Erythroblast (primary cell): ENCODE measurements around the gene CLEC1B.

Source experiments
- GATA1 ChIP-seq: IDR thresholded peaks from 2 replicates; pipeline ENCODE4 v1.6.1; 2011; ENCODE audit warnings: low read depth, mild to moderate bottlenecking, control low read depth, low read length, moderate library complexity
- POLR2A ChIP-seq: IDR thresholded peaks from 2 replicates; pipeline ENCODE4 v1.6.1; 2011; ENCODE audit warnings: mild to moderate bottlenecking, low read length

- TF ChIP-seq POLR2A (no peak), GATA1 (no peak)
Observed at GRCh38 chr12:10016881-10017280, 18.0 kb upstream of the CLEC1B start.
